Left ventricle myocardium superior (tissue), 1 donor: ENCODE results near the gene NACAD. TPM values are rescaled to one million over a fixed set of nuclear protein-coding genes. Genes with fewer than 3 reads are reported as not detected.

ENCODE experiments used
- ATAC-seq: fragments of 200-7000 bp; cut with Tn5 transposase; one replicate; pipeline ENCODE4 v1.9.1; 2020; ENCODE audit warnings: mild to moderate bottlenecking, moderate library complexity
- DNase-seq: peaks from one replicate; pipeline ENCODE4 v3.0.0-alpha.2; 2020
- intact Hi-C: fragments of 100-400 bp; cut with micrococcal nuclease; formaldehyde crosslinking; loops from one replicate; pipeline ENCODE4 v1.11.0; 2022
- total RNA-seq: library from RNA; stranded (reverse); fragmentation: NEBNext Ultra II Directional; extraction: Animal tissue kit (Norgen Biotek cat#: 25700); gene quantifications from one replicate; pipeline ENCODE4 v1.2.1, GENCODE V29; 2021
- donor health status: DM: no; HTN: yes; CAD: no; lungs with severe emphysema.

The NACAD gene
- total RNA-seq, 1 donor from 2014 or later: 3.5 TPM

- no peak for ATAC-seq
- intact Hi-C loops: no loop called here
- no peak for DNase-seq
These were observed 21.2 kb downstream of the NACAD start for GRCh38 chr7:45067582-45067981.

- ATAC-seq (no peak), DNase-seq (no peak)
- intact Hi-C loops: no loop called here
These were observed 22.4 kb downstream of the NACAD start for GRCh38 chr7:45066409-45066808.

GRCh38 chr7:45065031-45065995 is 23.5 kb downstream of the NACAD start:
- ATAC-seq: peak; percentile 69
- no peak for DNase-seq
- intact Hi-C loops: no loop called here

DNA sequence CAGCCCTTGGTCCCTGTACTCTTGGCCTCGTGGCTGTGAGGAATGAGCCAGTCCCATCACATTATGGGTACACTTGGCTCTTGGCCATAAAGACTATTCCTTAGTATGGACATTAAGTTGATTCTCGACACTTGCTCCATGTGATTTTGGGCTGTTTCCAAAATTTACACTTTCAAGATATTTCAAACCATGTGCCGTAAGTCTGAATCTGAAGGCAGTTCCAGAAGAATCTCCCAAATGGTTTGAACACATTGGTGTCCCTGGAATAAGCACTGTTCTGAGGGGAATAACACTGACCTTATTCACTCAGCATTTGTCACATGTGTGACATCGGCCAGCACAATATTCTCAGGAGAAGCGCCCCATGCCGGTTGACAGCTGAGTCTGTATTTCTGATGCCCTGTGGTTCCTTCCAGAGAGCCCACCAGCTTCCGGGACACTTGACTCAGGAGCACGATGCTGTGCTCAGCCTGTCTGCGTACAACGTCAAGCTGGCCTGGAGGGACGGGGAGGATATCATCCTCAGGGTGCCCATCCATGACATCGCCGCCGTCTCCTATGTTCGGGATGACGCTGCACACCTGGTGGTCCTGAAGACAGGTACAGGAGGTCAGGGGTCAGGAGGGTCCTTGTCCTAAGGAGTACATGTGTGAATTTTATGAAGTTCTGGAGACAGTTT is 24.6 kb downstream of the NACAD start:
- DNase-seq: no peak
- ATAC-seq: no peak
- intact Hi-C loops: no loop called here

DNA sequence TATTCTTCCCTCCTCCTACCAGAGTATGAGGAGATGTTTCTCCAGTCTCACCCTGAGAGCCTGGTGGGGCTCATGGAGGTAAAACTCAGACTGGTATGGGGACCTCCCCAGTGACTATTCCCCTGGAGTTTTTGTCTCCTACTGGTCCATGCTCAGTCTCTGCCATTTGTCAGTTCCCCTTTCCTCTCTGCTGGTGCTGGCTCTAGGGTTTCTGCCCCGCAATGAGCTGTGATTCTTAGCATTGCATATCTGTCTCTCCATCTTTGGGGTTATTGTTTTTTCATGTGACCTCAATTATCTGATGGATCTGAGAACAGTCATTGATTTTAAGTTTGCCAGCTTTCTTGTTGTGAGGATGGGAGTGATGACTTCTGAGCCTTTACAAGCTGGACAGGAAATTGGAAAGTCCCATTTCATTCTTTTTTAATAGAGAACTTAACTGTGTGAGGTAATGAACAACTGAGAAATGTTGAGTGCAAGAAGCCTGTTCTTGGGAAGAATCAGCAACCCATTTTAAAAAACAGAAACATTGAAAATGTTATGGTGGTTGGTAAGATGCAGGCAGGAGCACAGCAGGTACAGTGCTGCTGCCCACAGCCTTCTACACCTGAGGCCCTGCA is 26.9 kb downstream of the NACAD start:
- ATAC-seq (no peak), DNase-seq (no peak)
- intact Hi-C loops: no loop called here

DNA sequence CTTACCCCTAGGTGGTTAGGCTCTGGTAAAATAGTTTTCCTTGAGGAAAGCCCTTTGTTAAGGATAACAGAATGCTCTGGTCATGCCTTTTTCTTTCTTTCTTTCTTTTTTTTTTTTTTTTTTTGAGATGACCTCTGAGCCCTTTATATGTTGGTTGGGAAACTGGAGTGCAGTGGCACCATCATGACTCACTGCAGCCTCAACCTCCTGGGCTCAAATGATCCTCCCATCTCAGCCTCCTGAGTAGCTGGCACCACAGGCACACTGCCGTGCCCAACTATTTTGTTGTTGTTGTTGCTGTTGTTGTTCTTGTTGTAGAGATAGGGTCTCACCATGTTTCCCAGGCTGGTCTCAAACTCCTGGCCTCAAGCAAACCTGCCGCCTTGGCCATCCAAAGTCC is 27.4 kb downstream of the NACAD start:
- ATAC-seq (no peak), DNase-seq (no peak)
- intact Hi-C loops: no loop called here

DNA sequence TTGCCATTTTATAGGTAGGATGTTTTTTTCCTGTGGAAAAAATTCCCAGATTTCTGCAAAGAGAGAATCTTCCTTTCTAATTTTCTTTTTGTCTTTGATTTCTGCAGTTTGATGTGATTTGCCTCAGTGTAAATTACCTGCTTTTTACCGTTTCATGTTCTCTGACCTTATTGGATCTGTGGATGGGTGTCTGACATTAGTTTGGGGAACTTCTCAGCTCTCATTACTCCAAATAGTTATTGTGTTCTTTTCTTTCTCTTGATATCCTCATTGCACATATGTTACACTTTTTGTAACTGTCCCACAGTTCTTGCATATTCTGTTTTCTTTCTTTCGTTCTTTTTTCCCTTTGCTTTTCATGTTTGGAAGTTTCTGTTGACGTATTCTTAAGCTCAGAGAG is 28.5 kb downstream of the NACAD start:
- intact Hi-C loops: no loop called here
- ATAC-seq (no peak), DNase-seq (no peak)

DNA sequence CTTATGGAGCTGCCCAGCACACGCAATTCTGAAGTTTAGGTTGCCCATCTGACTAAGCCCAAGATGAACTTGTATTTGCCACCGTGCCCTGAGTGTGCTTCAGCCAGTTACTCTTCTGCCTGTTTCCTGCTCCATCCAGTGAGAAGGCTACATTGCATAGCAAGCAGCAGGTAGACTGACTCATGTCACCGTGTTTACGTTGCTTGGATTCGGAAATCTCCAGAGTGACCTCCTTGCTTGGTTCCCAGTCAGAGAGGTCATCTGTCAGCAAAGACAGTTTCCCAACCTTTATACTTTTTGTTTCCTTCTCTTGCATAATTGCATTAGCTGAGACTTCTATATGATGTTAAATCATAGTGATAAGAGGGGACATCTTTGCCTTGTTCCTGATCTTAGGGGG is 30.9 kb downstream of the NACAD start:
- intact Hi-C loops: no loop called here
- no peak for ATAC-seq

DNA sequence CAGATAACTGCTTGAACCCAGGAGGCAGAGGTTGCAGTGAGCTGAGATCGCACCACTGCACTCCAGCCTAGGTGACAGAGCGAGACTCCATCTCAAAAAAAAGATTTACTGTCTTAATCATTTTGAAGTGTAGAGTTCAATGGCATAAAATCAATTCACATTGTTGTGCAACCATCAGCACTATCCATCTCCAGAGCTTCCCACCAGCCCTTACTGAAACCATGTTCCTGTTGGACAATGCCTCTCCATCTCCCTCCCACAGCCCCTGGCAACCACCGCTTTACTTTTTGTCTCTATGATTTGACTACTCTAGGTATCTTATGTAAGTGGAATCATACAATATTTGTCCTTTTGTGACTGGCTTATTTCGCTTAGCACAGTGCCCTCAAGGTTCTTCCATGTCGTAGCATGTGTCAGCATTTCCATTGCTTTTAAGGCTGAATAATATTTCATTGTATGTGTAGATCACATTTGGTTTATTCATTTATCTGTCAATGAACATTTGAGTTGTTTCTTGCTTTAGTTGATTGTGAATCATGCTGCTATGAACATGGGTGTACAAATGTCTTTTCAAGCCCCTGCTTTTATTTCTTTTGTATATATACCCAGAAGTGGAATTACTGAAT is 33.1 kb downstream of the NACAD start:
- intact Hi-C loops: no loop called here
- ATAC-seq (no peak), DNase-seq (no peak)

More for the DNA sequence above, 30.9 kb downstream of the NACAD start:
- no peak for DNase-seq

GRCh38 chr7:45055016-45055415 is 33.8 kb downstream of the NACAD start:
- ATAC-seq: no peak
- intact Hi-C loops: no loop called here
- DNase-seq: no peak

DNA sequence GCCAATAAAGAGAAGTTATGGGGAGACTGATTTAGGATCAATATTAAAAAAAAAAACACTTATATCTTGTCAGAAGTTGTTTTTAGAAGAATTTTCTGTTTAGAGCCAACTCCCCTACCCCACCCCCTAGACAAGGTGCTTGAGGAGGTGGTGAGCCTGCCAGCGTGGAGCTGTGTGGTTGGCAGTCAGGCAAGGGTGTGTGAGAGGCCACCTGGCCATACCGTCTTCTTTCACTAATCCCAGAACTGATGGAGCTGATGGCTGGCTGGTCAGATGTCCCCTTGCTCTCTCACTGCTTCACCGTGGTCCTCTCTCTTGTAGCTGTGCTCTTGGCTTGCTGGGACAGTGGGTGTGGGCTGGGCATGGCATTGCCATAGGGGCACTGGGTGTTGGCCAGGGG is 34.3 kb downstream of the NACAD start:
- DNase-seq: no peak
- intact Hi-C loops: no loop called here
- no peak for ATAC-seq

- DNase-seq (no peak), ATAC-seq (no peak)
- intact Hi-C loops: no loop called here
These were observed 34.8 kb downstream of the NACAD start for GRCh38 chr7:45053941-45054340.

DNA sequence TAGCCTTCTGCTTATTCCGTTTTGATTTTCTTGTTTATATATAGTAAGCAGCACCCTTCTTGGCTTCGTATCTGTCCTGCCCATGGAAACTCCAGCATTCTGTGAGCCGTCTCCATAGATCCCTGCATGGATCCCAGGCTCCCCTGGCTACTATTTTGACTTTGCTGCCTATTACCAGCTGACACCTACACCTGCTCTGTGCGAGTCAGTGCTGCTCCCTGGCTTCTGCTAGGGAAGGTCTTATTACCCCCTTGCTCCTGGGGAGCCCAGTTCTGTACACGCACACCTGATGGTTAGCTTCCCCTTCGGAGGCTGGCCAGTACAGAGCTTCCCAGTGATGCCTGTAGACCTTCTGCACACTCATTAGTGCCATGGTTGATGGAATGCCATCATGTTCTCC is 35.4 kb downstream of the NACAD start:
- ATAC-seq (no peak), DNase-seq (no peak)
- intact Hi-C loops: no loop called here

- intact Hi-C loops: no loop called here
- ATAC-seq (no peak), DNase-seq (no peak)
These were observed 36.8 kb downstream of the NACAD start for GRCh38 chr7:45052011-45052410.

GRCh38 chr7:45050198-45050597 is 38.6 kb downstream of the NACAD start:
- intact Hi-C loops: no loop called here
- DNase-seq: no peak

GRCh38 chr7:45048748-45049147 is 40.0 kb downstream of the NACAD start:
- ATAC-seq: no peak
- DNase-seq: no peak
- intact Hi-C loops: no loop called here

More at GRCh38 chr7:45050198-45050597, 38.6 kb downstream of the NACAD start:
- no peak for ATAC-seq

DNA sequence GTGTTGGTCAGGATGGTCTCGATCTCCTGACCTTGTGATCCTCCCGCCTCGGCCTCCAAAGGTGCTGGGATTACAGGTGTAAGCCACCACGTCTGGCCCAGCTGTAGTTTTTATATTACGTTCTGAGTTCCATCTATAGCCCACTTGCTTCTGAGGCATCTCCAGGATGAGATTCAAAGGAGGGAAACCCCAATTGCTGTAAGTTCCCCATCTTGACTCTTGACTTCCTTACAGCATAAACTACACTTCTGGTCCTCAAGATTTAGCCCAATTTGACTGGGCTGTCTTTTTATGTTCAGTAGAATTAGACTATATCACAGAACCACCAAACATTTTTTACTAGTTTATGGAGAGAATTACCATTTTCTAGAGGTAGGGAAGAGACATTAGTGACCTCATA is 44.4 kb downstream of the NACAD start:
- intact Hi-C loops: no loop called here
- no peak for ATAC-seq
- no peak for DNase-seq

DNA sequence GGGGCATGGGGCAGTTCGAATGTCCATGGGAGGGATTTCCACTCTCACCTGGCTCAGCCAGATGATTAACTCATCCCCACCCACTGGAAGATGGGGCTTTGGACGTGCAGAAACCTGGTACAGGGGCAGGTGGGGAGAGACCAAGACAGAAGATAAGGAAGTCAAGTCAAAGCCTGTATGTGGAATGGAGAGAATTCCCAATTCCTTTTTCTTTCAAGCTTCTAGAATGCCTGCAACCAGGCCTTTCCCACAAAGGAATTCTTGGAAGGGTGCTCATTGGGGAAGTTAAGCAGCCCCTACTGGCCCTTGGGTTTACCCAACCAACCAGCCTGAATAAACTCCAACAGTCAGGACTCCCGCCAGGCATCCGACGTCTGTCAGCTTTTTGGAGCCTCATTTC is 49.7 kb downstream of the NACAD start:
- intact Hi-C loops: no loop called here

DNA sequence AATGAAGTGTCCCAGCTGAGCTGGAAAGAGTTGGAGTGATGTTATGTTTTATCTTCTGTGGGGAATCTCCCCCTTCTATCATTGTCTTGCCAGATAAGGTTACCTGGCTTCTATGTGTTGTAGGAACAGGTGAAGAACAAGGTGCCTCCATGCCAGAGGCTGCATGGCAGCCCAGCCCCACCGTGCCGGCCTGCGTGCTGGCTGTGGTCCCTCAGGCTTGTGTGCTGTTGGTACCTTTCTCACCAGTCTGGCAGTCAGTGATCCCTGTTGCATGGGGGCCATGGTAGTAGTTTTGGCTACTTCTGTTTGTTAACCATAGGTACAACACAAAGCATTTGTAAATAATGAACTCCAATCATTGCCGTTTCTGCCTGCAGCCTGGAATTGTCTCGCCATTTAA is 50.9 kb downstream of the NACAD start:
- DNase-seq: no peak
- no peak for ATAC-seq

More for the DNA sequence above, 49.7 kb downstream of the NACAD start:
- no peak for ATAC-seq
- no peak for DNase-seq

DNA sequence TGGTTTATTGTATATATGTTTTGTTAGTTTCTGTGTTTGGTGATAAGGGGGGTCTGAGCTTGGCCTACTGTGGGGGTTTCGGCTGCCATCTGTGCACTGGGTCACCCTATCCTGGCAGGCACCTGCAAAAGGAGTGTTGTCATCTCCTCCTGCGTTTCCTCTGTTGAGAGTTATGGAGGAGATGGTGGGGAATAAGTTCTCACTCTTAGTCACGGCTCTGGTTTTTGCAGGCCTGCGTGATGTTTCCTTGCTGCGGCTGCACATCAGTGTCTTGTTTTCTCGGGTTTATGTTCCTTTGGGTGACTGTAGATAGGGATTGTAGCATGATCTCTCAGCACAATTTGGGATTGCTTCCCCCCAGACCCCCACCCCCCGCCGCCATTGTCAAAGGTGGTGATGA is 52.0 kb downstream of the NACAD start:
- DNase-seq: no peak
- intact Hi-C loops: no loop called here
- ATAC-seq: no peak

More for the DNA sequence above, 50.9 kb downstream of the NACAD start:
- intact Hi-C loops: no loop called here
